ENCODE data around the gene TLR1.
"Not testable (repeated sequence)": the region's sequence is repeated elsewhere in the genome, so short reads cannot be mapped to it uniquely, and the experiment has no call there.

The TLR1 gene

GRCh38 chr4:38806251-38806650 lies 1.7 kb upstream of the TLR1 start:
- not testable (repeated sequence) for DNase-seq

- no peak for DNase-seq
Observed at GRCh38 chr4:38805530-38806145, 1.0 kb upstream of the TLR1 start.

GRCh38 chr4:38803833-38804653 lies 548 bp downstream of the TLR1 start:
- DNase-seq: no peak

GRCh38 chr4:38802561-38803355 lies 1.8 kb downstream of the TLR1 start:
- no peak for DNase-seq

- no peak for DNase-seq
Observed at GRCh38 chr4:38800961-38801450, 3.6 kb downstream of the TLR1 start.

- DNase-seq: no peak
Observed at GRCh38 chr4:38800366-38800765, 4.2 kb downstream of the TLR1 start.

GRCh38 chr4:38795087-38795486 lies 9.5 kb downstream of the TLR1 start:
- DNase-seq: no peak

GRCh38 chr4:38794051-38794450 lies 10.5 kb downstream of the TLR1 start:
- no peak for DNase-seq

GRCh38 chr4:38791010-38791409 lies 13.6 kb downstream of the TLR1 start:
- no peak for DNase-seq

- no peak for DNase-seq
Observed at GRCh38 chr4:38788317-38788716, 16.3 kb downstream of the TLR1 start.

- DNase-seq: no peak
Observed at GRCh38 chr4:38787693-38788092, 16.9 kb downstream of the TLR1 start.

- DNase-seq: no peak
Observed at GRCh38 chr4:38785901-38786402, 18.6 kb downstream of the TLR1 start.

GRCh38 chr4:38785041-38785790 lies 19.4 kb downstream of the TLR1 start:
- DNase-seq: no peak

- no peak for DNase-seq
Observed at GRCh38 chr4:38784141-38784540, 20.4 kb downstream of the TLR1 start.

- DNase-seq: no peak
Observed at GRCh38 chr4:38783109-38783460, 21.5 kb downstream of the TLR1 start.

- peak; percentile 29 for DNase-seq
Observed at GRCh38 chr4:38782452-38783108, 22.0 kb downstream of the TLR1 start, which contains the start of gene TLR10. TLR10 (minus strand) TSS chr4:38782990; CDS start chr4:38775590, 7,400 bp downstream.

- no peak for DNase-seq
Observed at GRCh38 chr4:38781854-38782261, 22.7 kb downstream of the TLR1 start.

GRCh38 chr4:38780833-38781484 lies 23.6 kb downstream of the TLR1 start:
- no peak for DNase-seq

GRCh38 chr4:38779790-38780189 lies 24.8 kb downstream of the TLR1 start:
- DNase-seq: no peak

- not testable (repeated sequence) for DNase-seq
Observed at GRCh38 chr4:38777925-38778324, 26.7 kb downstream of the TLR1 start.

- DNase-seq: no peak
Observed at GRCh38 chr4:38775326-38775725, 29.3 kb downstream of the TLR1 start.

All from central memory CD4-positive, alpha-beta T cell (primary cell).